Lung (tissue), 12 donors: Measurements from ENCODE around the gene NAPSA. TPM values are rescaled to one million over a fixed set of nuclear protein-coding genes. Genes with fewer than 3 reads are reported as not detected.

ENCODE experiments used
- ATAC-seq: fragments of 200-7000 bp; cut with Tn5 transposase; one replicate; pipeline ENCODE4 v1.9.1; 2020; ENCODE audit warnings: moderate number of reproducible peaks; ENCODE audit not compliant: insufficient read depth, low FRiP score
- DNase-seq, 3 donors: peaks; one replicate each; pipeline ENCODE4 v3.0.0-alpha.2; 2013 to 2017
- H3K27ac ChIP-seq, 2 donors: one replicate each; pipeline ENCODE4 v1.5.1; 2013; ENCODE audit warnings: mild to moderate bottlenecking in 2 of 2, moderate library complexity in 2 of 2, control low read depth in 1 of 2, inconsistent platforms in 1 of 2, low read depth in 1 of 2, low read length in 1 of 2
- H3K27me3 ChIP-seq, 3 donors: one replicate each; pipeline ENCODE4 v1.5.1; 2013; ENCODE audit warnings: low read length in 2 of 3; ENCODE audit not compliant: control insufficient read depth in 3 of 3, insufficient read depth in 3 of 3
- H3K36me3 ChIP-seq, 4 donors: one replicate each; pipeline ENCODE4 v1.5.1; 2013; ENCODE audit warnings: low read length in 4 of 4, mild to moderate bottlenecking in 1 of 4, moderate library complexity in 1 of 4; ENCODE audit not compliant: control insufficient read depth in 4 of 4, insufficient read depth in 4 of 4
- H3K4me1 ChIP-seq, 5 donors: one replicate each; pipeline ENCODE4 v1.5.1; 2013; ENCODE audit warnings: low read length in 5 of 5, mild to moderate bottlenecking in 2 of 5, moderate library complexity in 1 of 5; ENCODE audit not compliant: control insufficient read depth in 5 of 5, insufficient read depth in 5 of 5
- H3K4me3 ChIP-seq: one replicate; pipeline ENCODE4 v1.5.1; 2013; ENCODE audit warnings: mild to moderate bottlenecking, control low read depth, moderate library complexity
- H3K9ac ChIP-seq, 2 donors: one replicate each; pipeline ENCODE4 v1.5.1; 2013; ENCODE audit warnings: low read length in 2 of 2, control low read depth in 1 of 2; ENCODE audit not compliant: insufficient read depth in 1 of 2
- H3K9me3 ChIP-seq, 4 donors: one replicate each; pipeline ENCODE4 v1.5.1; 2013; ENCODE audit warnings: low read length in 3 of 4, mild to moderate bottlenecking in 1 of 4, moderate library complexity in 1 of 4; ENCODE audit not compliant: control insufficient read depth in 4 of 4, insufficient read depth in 3 of 4
- CTCF ChIP-seq: IDR thresholded peaks from 2 replicates; pipeline ENCODE4 v1.5.1; 2012; ENCODE audit warnings: mild to moderate bottlenecking; ENCODE audit errors: control extremely low read depth, extremely low read depth
- WGBS, 2 donors: extraction: QIAGEN DNeasy Blood & Tissue Kit; methylation state at CpG; one replicate each; pipeline ENCODE4 v1.1.7; 2013; 5-methylcytosine and 5-hydroxymethylcytosine counted together
- polyA plus RNA-seq, 2 donors: library from polyadenylated mRNA; stranded (reverse); fragments of 200-250 nt; gene quantifications; one replicate each; pipeline ENCODE4 v1.2.1, GENCODE V29; 2013
- total RNA-seq, 2 donors: library from RNA; depleted of rRNA in 1 of 2; stranded (reverse); fragments of >200 nt in 1 of 2; gene quantifications; one replicate each; pipeline ENCODE4 v1.2.1, GENCODE V29; 2014 to 2021
- donor health status: control.
- donor health status: control.
- donor health status: Bipolar disorder and iron deficiency.
- donor health status: healthy.
- donor health status: DM: yes; HTN: yes; CAD: no.

NAPSA gene
- total and polyA plus RNA-seq, 4 donors = 655 to 2,584 (median 1,433) TPM

GRCh38 chr19:50412419-50412818 lies 47.0 kb upstream of the NAPSA start:
- ATAC-seq = no peak
- WGBS, 2 donors = 98 to 100% methylated on average over 2 of the region's 2 CpGs
- Histone ChIP-seq H3K4me1 (no peaks in the 10 kb centered on the region), H3K36me3 (peaks cover 0 to 28% (median 4%) of the 10 kb centered on the region in 4 donors), H3K27me3 (no peaks in the 10 kb centered on the region), H3K27ac (no peak overlapping the region), H3K9ac (no peak overlapping the region), H3K9me3 (no peaks in the 10 kb centered on the region), H3K4me3 (no peak overlapping the region)
- no peak for DNase-seq
- no peak for TF ChIP-seq CTCF

GRCh38 chr19:50410109-50410508 lies 44.7 kb upstream of the NAPSA start:
- no peak for ATAC-seq
- Histone ChIP-seq H3K4me3 (no peak overlapping the region), H3K27me3 (no peaks in the 10 kb centered on the region), H3K4me1 (no peaks in the 10 kb centered on the region), H3K36me3 (peaks cover 0 to 41% (median 7%) of the 10 kb centered on the region in 4 donors), H3K27ac (no peak overlapping the region), H3K9me3 (no peaks in the 10 kb centered on the region), H3K9ac (no peak overlapping the region)
- WGBS, 2 donors = 91 to 92% methylated on average over 10 of the region's 10 CpGs
- no peak for DNase-seq
- TF ChIP-seq CTCF = no peak

- no peak overlapping the region for H3K4me3 ChIP-seq
- H3K9me3 ChIP-seq = no peaks in the 10 kb centered on the region
- 97 to 98% methylated on average over 17 of the region's 17 CpGs for WGBS, 2 donors
- no peak overlapping the region for H3K27ac ChIP-seq
- no peak for TF ChIP-seq CTCF
- H3K4me1 ChIP-seq = no peaks in the 10 kb centered on the region
- H3K27me3 ChIP-seq = no peaks in the 10 kb centered on the region
- DNase-seq = no peak
- H3K9ac ChIP-seq = no peak overlapping the region
- peaks cover 0 to 41% (median 7%) of the 10 kb centered on the region in 4 donors for H3K36me3 ChIP-seq
- ATAC-seq = no peak
These were observed 43.9 kb upstream of the NAPSA start for GRCh38 chr19:50409347-50409746.

- DNase-seq = no peak
- no peak for ATAC-seq
These were observed 41.4 kb upstream of the NAPSA start for GRCh38 chr19:50406829-50407228.

More at GRCh38 chr19:50406829-50407228, 41.4 kb upstream of the NAPSA start:
- H3K36me3 ChIP-seq = peaks cover 0 to 51% (median 15%) of the 10 kb centered on the region in 4 donors
- H3K4me3 ChIP-seq = no peak overlapping the region
- WGBS, 2 donors = 93 to 95% methylated on average over 19 of the region's 19 CpGs
- H3K27me3 ChIP-seq = no peaks in the 10 kb centered on the region
- H3K4me1 ChIP-seq = no peaks in the 10 kb centered on the region
- TF ChIP-seq CTCF = no peak
- H3K27ac ChIP-seq = no peak overlapping the region
- no peak overlapping the region for H3K9ac ChIP-seq
- H3K9me3 ChIP-seq = no peaks in the 10 kb centered on the region
